GM12878 (cell line): ENCODE data around the gene TFAP2E. TPM values are rescaled to one million over a fixed set of nuclear protein-coding genes. Genes with fewer than 3 reads are reported as not detected.
A peak's percentile ranks its signal among the peaks of the same experiment; 100 is the strongest.

Experiments used
- ATAC-seq: fragments of 200-7000 bp; cut with Tn5 transposase; 3 replicates; pipeline ENCODE4 v1.9.1; 2020; ENCODE audit warnings: mild to moderate bottlenecking, moderate library complexity
- Bru-seq: library from RNA; stranded (reverse); fragments of 400-500 nt; gene quantifications from one replicate; lab custom pipeline; 2021; lab: Mats Ljungman, UMichigan
- BruChase-seq, 2 experiments: library from RNA; stranded (reverse); fragments of 400-500 nt; gene quantifications; one replicate each; lab custom pipeline; 2021; lab: Mats Ljungman, UMichigan
- BruUV-seq: library from RNA; stranded (reverse); fragments of 400-500 nt; replicated peaks from 2 replicates; lab custom pipeline; 2021; lab: Mats Ljungman, UMichigan
- CTCF ChIA-PET: fragments of 300-600 bp; sonication (Branson Sonifier 250); formaldehyde crosslinking; extraction: SDS; loops from one replicate; lab custom pipeline; 2021; ENCODE audit warnings: inconsistent platforms; lab: Yijun Ruan, JAX
- POLR2A ChIA-PET: fragments of 350-600 bp; formaldehyde crosslinking; extraction: SDS; loops from one replicate; lab custom pipeline; 2021; ENCODE audit warnings: inconsistent platforms; lab: Charles Lee
- RAD21 ChIA-PET: fragments of 300-600 bp; sonication (Branson Sonifier 250); formaldehyde crosslinking; loops from one replicate; lab custom pipeline; 2023; ENCODE audit warnings: antibody characterized with exemption; ENCODE audit not compliant: unreplicated experiment; lab: Charles Lee
- SMC1A ChIA-PET: fragments of 300-600 bp; sonication (Branson Sonifier 250); formaldehyde crosslinking; loops from one replicate; lab custom pipeline; 2023; ENCODE audit not compliant: unreplicated experiment, uncharacterized antibody; lab: Charles Lee
- DNase-seq: peaks from one replicate; pipeline ENCODE4 v3.0.0-alpha.2; 2011; ENCODE audit warnings: low read depth, low spot score
- FAIRE-seq: peaks from 3 replicates; lab custom pipeline; 2011; peaks lifted over from hg19 to GRCh38; lab: Jason Lieb, UNC
- H2AFZ ChIP-seq: 2 replicates; pipeline ENCODE4 v1.6.0; 2011; ENCODE audit warnings: low read depth, low read length, control low read depth; ENCODE audit not compliant: control insufficient read depth
- H3K27ac ChIP-seq: 2 replicates; pipeline ENCODE4 v1.5.1; 2011; ENCODE audit warnings: control low read depth; ENCODE audit not compliant: control insufficient read depth, insufficient read depth
- H3K27me3 ChIP-seq, 2 experiments: replicated peaks in 1 of 2; 2 replicates each; pipeline versions ENCODE4 v1.6.0 to v1.6.1; 2011; ENCODE audit warnings: low read length in 1 of 2; ENCODE audit not compliant: control insufficient read depth in 2 of 2, insufficient read depth in 2 of 2
- H3K36me3 ChIP-seq, 2 experiments: 2 replicates each; pipeline ENCODE4 v1.5.1; 2011; ENCODE audit warnings: low read length in 1 of 2; ENCODE audit not compliant: control insufficient read depth in 2 of 2, insufficient read depth in 2 of 2
- H3K4me1 ChIP-seq: 2 replicates; pipeline ENCODE4 v1.6.1; 2011; ENCODE audit warnings: mild to moderate bottlenecking, low read length, moderate library complexity, mixed read lengths; ENCODE audit not compliant: control insufficient read depth, insufficient read depth
- H3K4me2 ChIP-seq: 2 replicates; pipeline ENCODE4 v1.6.0; 2011; ENCODE audit warnings: control low read depth; ENCODE audit not compliant: control insufficient read depth, insufficient read depth
- H3K4me3 ChIP-seq: fragments of 200-600 bp; sonication (generic); 2 replicates; pipeline ENCODE4 v1.5.1; 2016
- H3K79me2 ChIP-seq: 2 replicates; pipeline ENCODE4 v1.6.0; 2011; ENCODE audit warnings: low read length; ENCODE audit not compliant: control insufficient read depth, insufficient read depth
- H3K9ac ChIP-seq: 2 replicates; pipeline ENCODE4 v1.8.0; 2011; ENCODE audit warnings: low read length, control low read depth, mixed read lengths; ENCODE audit not compliant: control insufficient read depth, insufficient read depth
- H3K9me3 ChIP-seq: replicated peaks from 3 replicates; pipeline ENCODE4 v1.5.1; 2011; ENCODE audit warnings: mild to moderate bottlenecking, low read length; ENCODE audit not compliant: control insufficient read depth, insufficient read depth
- H4K20me1 ChIP-seq: 2 replicates; pipeline ENCODE4 v1.6.0; 2011; ENCODE audit not compliant: control insufficient read depth, insufficient read depth
- CBFB ChIP-seq: IDR thresholded peaks from 2 replicates; pipeline ENCODE4 v1.6.1; 2016; ENCODE audit warnings: antibody characterized with exemption, low read depth
- CHD4 ChIP-seq: fragments of 200-600 bp; sonication (generic); IDR thresholded peaks from 2 replicates; pipeline ENCODE4 v1.6.1; 2016; ENCODE audit warnings: mild to moderate bottlenecking
- PRDM15 ChIP-seq: fragments of 450-650 bp; formaldehyde crosslinking; IDR thresholded peaks from 2 replicates; pipeline ENCODE4 v1.4.0; 2020; ENCODE audit warnings: mild to moderate bottlenecking, moderate library complexity
- TBL1XR1 ChIP-seq: IDR thresholded peaks from 2 replicates; pipeline ENCODE4 v1.6.1; 2012; ENCODE audit warnings: low read depth, low read length, improper control_type of control experiment
- ZNF274 ChIP-seq: IDR thresholded peaks from one replicate; pipeline ENCODE4 v1.8.0; 2011; ENCODE audit not compliant: insufficient read length, insufficient read depth
- WGBS: methylation state at CpG from one replicate; pipeline ENCODE4 v1.1.6; 2016; ENCODE audit warnings: low lambda C conversion rate; ENCODE audit not compliant: insufficient replicate concordance, insufficient coverage; ENCODE audit errors: missing lambda C conversion rate; 5-methylcytosine and 5-hydroxymethylcytosine counted together
- in situ Hi-C: fragments of 300-500 bp; cut with MboI; formaldehyde crosslinking; loops from 9 replicates; pipeline ENCODE4 v1.14.3; 2018; ENCODE audit warnings: mixed read lengths
- intact Hi-C: fragments of 100-400 bp; cut with micrococcal nuclease; formaldehyde crosslinking; loops from one replicate; pipeline ENCODE4 v1.14.2; 2022; ENCODE audit not compliant: unreplicated experiment
- long read RNA-seq, 2 experiments: library from polyadenylated mRNA; unstranded; transcript quantifications; one replicate each; pipeline ENCODE4 v2.0.0, GENCODE V29; 2019 to 2020
- polyA minus RNA-seq, 3 experiments: library from RNA; depleted of rRNA, polyadenylated mRNA; stranded (reverse); fragments of >200 nt; gene quantifications; 2 replicates each; pipeline ENCODE4 v1.2.3, GENCODE V29; 2011
- polyA plus RNA-seq, 11 experiments: library from polyadenylated mRNA; depleted of rRNA in 4 of 11; unstranded in 6 of 11; stranded (reverse) in 5 of 11; fragments of >200 nt; fragmentation: Nextera tagmentation in 4 of 11; fragmentation: Illumina TruSeq in 1 of 11; extraction: Ambion mirVana in 4 of 11; extraction: Trizol in 1 of 11; gene quantifications; 1 replicate in 1 of 11; 2 replicates in 10 of 11; pipeline versions ENCODE4 v1.2.1 to v1.2.3, GENCODE V29; 2011 to 2016; ENCODE audit warnings: inconsistent platforms in 2 of 11, missing spikeins in 2 of 11, low read depth in 1 of 11
- total RNA-seq, 4 experiments: library from RNA; depleted of rRNA in 3 of 4; stranded (reverse); fragments of >200 nt in 3 of 4; fragmentation: Illumina TruSeq in 1 of 4; extraction: Trizol in 1 of 4; gene quantifications; 2 replicates each; pipeline versions ENCODE4 v1.2.1 to v1.2.3, GENCODE V29; 2013 to 2021

Gene TFAP2E
- total RNA-seq (2013; cell fraction: nucleolus; rRNA removed): 0.61 TPM in 1 of 2 replicates, not detected in the other
- total RNA-seq (2014; rRNA removed) (0.34 and 0.76 TPM in 2 replicates), total RNA-seq (2014; rRNA removed; fragmentation: Illumina TruSeq; extraction: Trizol) (0.27 and 0.60 TPM in 2 replicates), total RNA-seq (2021) (0.85 and 0.93 TPM in 2 replicates), polyA plus RNA-seq (2011; rRNA removed) (0.10 TPM in 1 of 2 replicates, not detected in the other), polyA plus RNA-seq (2014; fragmentation: Illumina TruSeq; extraction: Trizol) (0.52 and 0.71 TPM in 2 replicates), polyA plus RNA-seq (2014; fragmentation: Nextera tagmentation; extraction: Ambion mirVana) (under 1 TPM; 0.22 to 0.52 TPM), polyA plus RNA-seq (2014; rRNA removed) (1.1 and 1.4 TPM in 2 replicates), polyA plus RNA-seq (2016; fragmentation: Nextera tagmentation; extraction: Ambion mirVana) (1 to 10 TPM in 1 of 2 experiments, under 1 TPM in 1; 0.24 to 1.0 TPM), polyA minus RNA-seq (2011; rRNA and poly(A)+ RNA removed) (not detected in 2 replicates), Bru-seq, nascent RNA (percentile 34 among the genes with signal in this experiment), BruChase-seq, experiment 1, labeled RNA remaining after a 6-hour chase (percentile 45 among the genes with signal in this experiment), BruChase-seq, experiment 2, labeled RNA remaining after a 2-hour chase (percentile 46 among the genes with signal in this experiment)
- polyA plus RNA-seq (2011; ENCODE audit: low read depth): 0.21 TPM
- polyA plus RNA-seq (2011; cell fraction: cytosol; rRNA removed): 0.03 TPM in 1 of 2 replicates, not detected in the other
- polyA plus RNA-seq (2011; cell fraction: nucleus; rRNA removed): 0.45 and 0.54 TPM in 2 replicates
- polyA plus RNA-seq (2012): 0.36 and 0.60 TPM in 2 replicates
- not detected in 2 replicates for polyA minus RNA-seq (2011; cell fraction: cytosol; rRNA and poly(A)+ RNA removed)
- polyA minus RNA-seq (2011; cell fraction: nucleus; rRNA and poly(A)+ RNA removed): not detected in 2 replicates
- long read RNA-seq, experiment 1: 0 reads
- long read RNA-seq, experiment 2: 0 reads

GRCh38 chr1:35573198-35574124, at the start of gene TFAP2E:
TFAP2E (plus strand) TSS chr1:35573314; CDS start chr1:35573578, 264 bp downstream.
- TF ChIP-seq PRDM15 (CRISPR knock-in tag): no peak
- no peak for TF ChIP-seq CHD4
- TF ChIP-seq TBL1XR1: no peak
- TF ChIP-seq CBFB: no peak
- no peak for TF ChIP-seq ZNF274
- Histone ChIP-seq H3K4me3 (no peak within 1 kb of the TSS; the same call in 1 of the 2 replicates), H3K36me3 (no peaks in the 10 kb centered on the region), H4K20me1 (no peaks in the 10 kb centered on the region), H3K4me1 (peaks cover 15% of the 10 kb centered on the region), H3K27me3 (peaks cover 0 to 2% of the 10 kb centered on the region in 2 experiments; a peak in 2 of 4 replicates), H3K9me3 (no peaks in the 10 kb centered on the region), H2AFZ (no peak within 1 kb of the TSS), H3K9ac (no peak within 1 kb of the TSS), H3K27ac (no peak within 1 kb of the TSS), H3K4me2 (peak within 1 kb of the TSS; percentile 59; the same call in 1 of the 2 replicates), H3K79me2 (no peaks in the 10 kb centered on the region; the same call in 1 of the 2 replicates)
- BruUV-seq: no TSS peak
- in situ Hi-C loops (no loop called here), intact Hi-C loops (no loop called here)
- SMC1A ChIA-PET: interaction anchor here (2.0 kb wide), 1 partner anchor 142 kb away, joined by 4 read pairs; no protein-coding TSS in a partner anchor
- DNase-seq: no peak
- CTCF ChIA-PET: interaction anchor here (1.2 to 7.1 kb wide), 3 partner anchors 142 to 158 kb away, joined by 4 to 104 read pairs (median 41); no protein-coding TSS in a partner anchor
- POLR2A ChIA-PET: no interaction called here
- FAIRE-seq: no peak
- RAD21 ChIA-PET: interaction anchor here (1.3 to 2.4 kb wide), 2 partner anchors 142 to 156 kb away, joined by 3 to 13 read pairs; no protein-coding TSS in a partner anchor
- ATAC-seq: no peak
- 31% methylated on average over 79 of the region's 95 CpGs for WGBS
